ENCODE data around the gene PLPP3. TPM values are rescaled to one million over a fixed set of nuclear protein-coding genes. Genes with fewer than 3 reads are reported as not detected.
"Not testable (repeated sequence)": the region's sequence is repeated elsewhere in the genome, so short reads cannot be mapped to it uniquely, and the experiment has no call there.

The PLPP3 gene
- total RNA-seq, 1 experiment from 2014 or later, result 8.2 TPM

- ATAC-seq (no peak), DNase-seq (ENCODE audit: low read depth, low spot score) (no peak)
- Histone ChIP-seq H3K27ac (ENCODE audit: low read length) (no peak overlapping the region), H3K4me3 (ENCODE audit: low read depth in 2 of 2, low read length in 2 of 2) (no peak overlapping the region), H3K4me1 (ENCODE audit: control insufficient read depth, insufficient read depth, low read length) (peaks cover 9% of the 10 kb centered on the region; the same call in 1 of the 2 replicates), H3K36me3 (ENCODE audit: control insufficient read depth, insufficient read depth, low read length) (no peaks in the 10 kb centered on the region), H3K27me3 (ENCODE audit: control insufficient read depth, insufficient read depth, low read length) (no peaks in the 10 kb centered on the region), H3K9me3 (ENCODE audit: control insufficient read depth, insufficient read depth, low read depth, low read length) (no peaks in the 10 kb centered on the region)
- CTCF ChIA-PET, result no interaction called here
- POLR2A ChIA-PET, result no interaction called here
- intact Hi-C loops (cut with micrococcal nuclease; ENCODE audit: unreplicated experiment), result no loop called here
- BruUV-seq (replicated peaks), result no TSS peak
- in situ Hi-C loops (cut with HindIII; ENCODE audit: low pct_unique_long_range_greater_than_20kb, low sequenced_read_pairs), result no loop called here
- TF ChIP-seq SIN3A (IDR thresholded peaks at IDR 0.05; ENCODE audit: borderline replicate concordance, insufficient read depth, low read depth, low read length), result no peak
- no peak for TF ChIP-seq CTCF (IDR thresholded peaks at IDR 0.05)
- TF ChIP-seq POLR2AphosphoS5 (IDR thresholded peaks at IDR 0.05; ENCODE audit: low read depth, low read length), result no peak
- TF ChIP-seq REST (IDR thresholded peaks at IDR 0.05; ENCODE audit: insufficient read depth in 1 of 2, low read depth in 2 of 2, low read length in 1 of 2), result no peak
- no peak for TF ChIP-seq TCF7L2 (IDR thresholded peaks at IDR 0.05; ENCODE audit: low read depth, low read length)
These were observed 46.6 kb upstream of the PLPP3 start for GRCh38 chr1:56625819-56626440.

GRCh38 chr1:56617141-56617540, 37.8 kb upstream of the PLPP3 start:
- DNase-seq (ENCODE audit: low read depth, low spot score) (no peak), ATAC-seq (no peak)
- in situ Hi-C loops (cut with HindIII; ENCODE audit: low pct_unique_long_range_greater_than_20kb, low sequenced_read_pairs), result no loop called here
- no peak overlapping the region for H3K27ac ChIP-seq (ENCODE audit: low read length)
- POLR2A ChIA-PET, result no interaction called here
- BruUV-seq (replicated peaks), result no TSS peak
- no peaks in the 10 kb centered on the region for H3K9me3 ChIP-seq (ENCODE audit: control insufficient read depth, insufficient read depth, low read depth, low read length)
- H3K4me1 ChIP-seq (ENCODE audit: control insufficient read depth, insufficient read depth, low read length), result no peaks in the 10 kb centered on the region
- CTCF ChIA-PET, result no interaction called here
- intact Hi-C loops (cut with micrococcal nuclease; ENCODE audit: unreplicated experiment), result no loop called here
- no peaks in the 10 kb centered on the region for H3K36me3 ChIP-seq (ENCODE audit: control insufficient read depth, insufficient read depth, low read length)
- no peak overlapping the region for H3K4me3 ChIP-seq (ENCODE audit: low read depth in 2 of 2, low read length in 2 of 2)
- no peaks in the 10 kb centered on the region for H3K27me3 ChIP-seq (ENCODE audit: control insufficient read depth, insufficient read depth, low read length)
- no peak for TF ChIP-seq REST (IDR thresholded peaks at IDR 0.05; ENCODE audit: insufficient read depth in 1 of 2, low read depth in 2 of 2, low read length in 1 of 2)
- no peak for TF ChIP-seq POLR2AphosphoS5 (IDR thresholded peaks at IDR 0.05; ENCODE audit: low read depth, low read length)

- H3K4me3 ChIP-seq (ENCODE audit: low read depth in 2 of 2, low read length in 2 of 2); H3K36me3 ChIP-seq (ENCODE audit: control insufficient read depth, insufficient read depth, low read length); BruUV-seq (replicated peaks); DNase-seq (ENCODE audit: low read depth, low spot score); H3K9me3 ChIP-seq (ENCODE audit: control insufficient read depth, insufficient read depth, low read depth, low read length); intact Hi-C loops (cut with micrococcal nuclease; ENCODE audit: unreplicated experiment); ATAC-seq; POLR2A ChIA-PET; H3K4me1 ChIP-seq (ENCODE audit: control insufficient read depth, insufficient read depth, low read length); H3K27ac ChIP-seq (ENCODE audit: low read length); CTCF ChIA-PET; H3K27me3 ChIP-seq (ENCODE audit: control insufficient read depth, insufficient read depth, low read length); in situ Hi-C loops (cut with HindIII; ENCODE audit: low pct_unique_long_range_greater_than_20kb, low sequenced_read_pairs): not testable (repeated sequence)
These were observed 31.4 kb upstream of the PLPP3 start for GRCh38 chr1:56610770-56611169.

GRCh38 chr1:56610097-56610496, 30.7 kb upstream of the PLPP3 start:
- H3K4me1 ChIP-seq (ENCODE audit: control insufficient read depth, insufficient read depth, low read length); ATAC-seq; H3K4me3 ChIP-seq (ENCODE audit: low read depth in 2 of 2, low read length in 2 of 2); H3K27ac ChIP-seq (ENCODE audit: low read length); intact Hi-C loops (cut with micrococcal nuclease; ENCODE audit: unreplicated experiment); CTCF ChIA-PET; H3K9me3 ChIP-seq (ENCODE audit: control insufficient read depth, insufficient read depth, low read depth, low read length); H3K36me3 ChIP-seq (ENCODE audit: control insufficient read depth, insufficient read depth, low read length); in situ Hi-C loops (cut with HindIII; ENCODE audit: low pct_unique_long_range_greater_than_20kb, low sequenced_read_pairs); H3K27me3 ChIP-seq (ENCODE audit: control insufficient read depth, insufficient read depth, low read length); POLR2A ChIA-PET; BruUV-seq (replicated peaks); DNase-seq (ENCODE audit: low read depth, low spot score): not testable (repeated sequence)
